Stomach (tissue), 9 donors: ENCODE data around the gene CCDC191. TPM values are rescaled to one million over a fixed set of nuclear protein-coding genes. Genes with fewer than 3 reads are reported as not detected.

Source experiments
- DNase-seq, 2 donors: peaks; one replicate each; pipeline versions ENCODE4 v3.0.0 to v3.0.0-alpha.2; 2013 to 2019
- H3K27ac ChIP-seq, 5 donors: fragments of 200-600 bp in 4 of 5; sonication (generic) in 4 of 5; one replicate each; pipeline ENCODE4 v1.5.1; 2013 to 2019; ENCODE audit warnings: mild to moderate bottlenecking in 1 of 5, moderate library complexity in 1 of 5
- H3K27me3 ChIP-seq, 3 donors: fragments of 200-600 bp; sonication (generic); one replicate each; pipeline ENCODE4 v1.5.1; 2017 to 2019; ENCODE audit warnings: mixed run types in 1 of 3
- H3K36me3 ChIP-seq, 4 donors: fragments of 200-600 bp; sonication (generic); 1 replicate in 3 of 4; 2 replicates in 1 of 4; pipeline ENCODE4 v1.5.1; 2016 to 2019
- H3K4me1 ChIP-seq, 4 donors: fragments of 200-600 bp; sonication (generic); one replicate each; pipeline ENCODE4 v1.5.1; 2016 to 2019
- H3K4me3 ChIP-seq, 4 donors: fragments of 200-600 bp; sonication (generic) in 3 of 4; one replicate each; pipeline ENCODE4 v1.5.1; 2016 to 2019; ENCODE audit warnings: mild to moderate bottlenecking in 1 of 4
- H3K9me3 ChIP-seq, 4 donors: fragments of 200-600 bp; sonication (generic); one replicate each; pipeline ENCODE4 v1.5.1; 2016 to 2019
- CTCF ChIP-seq, 7 experiments: fragments of 450-650 bp in 4 of 7; fragments of 200-600 bp in 3 of 7; sonication (generic) in 3 of 7; IDR thresholded peaks; one replicate each; pipeline ENCODE4 v1.5.1; 2016 to 2019; ENCODE audit warnings: antibody characterized with exemption in 7 of 7, control low read depth in 2 of 7, mild to moderate bottlenecking in 1 of 7
- EP300 ChIP-seq: sonication (generic); formaldehyde crosslinking; IDR thresholded peaks from one replicate; pipeline ENCODE4 v1.6.1; 2017; ENCODE audit warnings: antibody characterized with exemption
- POLR2A ChIP-seq, 4 donors: fragments of 450-650 bp; IDR thresholded peaks; one replicate each; pipeline ENCODE4 v1.6.1; 2016; ENCODE audit warnings: antibody characterized with exemption in 4 of 4, control low read depth in 2 of 4, mild to moderate bottlenecking in 1 of 4, moderate library complexity in 1 of 4
- POLR2AphosphoS5 ChIP-seq, 3 donors: sonication (generic); formaldehyde crosslinking; IDR thresholded peaks; one replicate each; pipeline ENCODE4 v1.6.1; 2016; ENCODE audit warnings: antibody characterized with exemption in 3 of 3
- WGBS, 5 donors: extraction: QIAGEN DNeasy Blood & Tissue Kit in 3 of 5; methylation state at CpG; one replicate each; pipeline versions ENCODE4 v1.1.5 to v1.1.7; 2013 to 2018; 5-methylcytosine and 5-hydroxymethylcytosine counted together
- intact Hi-C: fragments of 100-400 bp; cut with DNase I; formaldehyde crosslinking; loops from one replicate; pipeline ENCODE4 v1.15.1; 2023; ENCODE audit warnings: low total_unique reads
- polyA plus RNA-seq, 3 donors: library from polyadenylated mRNA; stranded (reverse); fragments of 200-250 nt; gene quantifications; one replicate each; pipeline ENCODE4 v1.2.3, GENCODE V29; 2013
- total RNA-seq, 5 donors: library from RNA; depleted of rRNA; stranded (reverse); fragments of >200 nt; gene quantifications; one replicate each; pipeline versions ENCODE4 v1.1.0 to v1.2.3, GENCODE V29; 2014 to 2016
- donor health status: healthy with polysubstance abuse.
- donor health status: Bipolar disorder and iron deficiency.
- donor health status: healthy.

Gene CCDC191
- total and polyA plus RNA-seq, 8 donors: 1.4 to 21.0 (median 3.8) TPM

- H3K9me3 ChIP-seq: no peaks in the 10 kb centered on the region
- H3K36me3 ChIP-seq: peaks cover 22 to 100% (median 96%) of the 10 kb centered on the region in 4 donors
- no peak overlapping the region for H3K27ac ChIP-seq
- H3K4me3 ChIP-seq: no peak overlapping the region
- TF ChIP-seq POLR2AphosphoS5 (IDR thresholded peaks at IDR 0.05) (no peak), POLR2A (IDR thresholded peaks at IDR 0.05) (no peak), CTCF (IDR thresholded peaks at IDR 0.05) (no peak), EP300 (no peak)
- intact Hi-C loops: no loop called here
- no peak for DNase-seq
- no peaks in the 10 kb centered on the region for H3K4me1 ChIP-seq
- H3K27me3 ChIP-seq: no peaks in the 10 kb centered on the region
These were observed 23.9 kb upstream of the CCDC191 start for GRCh38 chr3:114080201-114080600.

GRCh38 chr3:114079761-114080160 is 23.4 kb upstream of the CCDC191 start:
- no peak for TF ChIP-seq EP300
- TF ChIP-seq POLR2AphosphoS5 (IDR thresholded peaks at IDR 0.05): no peak
- no peak for TF ChIP-seq CTCF (IDR thresholded peaks at IDR 0.05)
- TF ChIP-seq POLR2A (IDR thresholded peaks at IDR 0.05): no peak
- WGBS, 5 donors: 53 to 82% (median 60%) methylated on average over 5 of the region's 5 CpGs
- no peak for DNase-seq
- no peaks in the 10 kb centered on the region for H3K27me3 ChIP-seq
- no peak overlapping the region for H3K27ac ChIP-seq
- intact Hi-C loops: no loop called here
- no peaks in the 10 kb centered on the region for H3K4me1 ChIP-seq
- H3K36me3 ChIP-seq: peaks cover 19 to 100% (median 96%) of the 10 kb centered on the region in 4 donors
- no peaks in the 10 kb centered on the region for H3K9me3 ChIP-seq
- no peak overlapping the region for H3K4me3 ChIP-seq

- Histone ChIP-seq H3K4me3 (no peak overlapping the region), H3K27ac (no peak overlapping the region), H3K4me1 (no peaks in the 10 kb centered on the region), H3K36me3 (peaks cover 23 to 100% (median 100%) of the 10 kb centered on the region in 4 donors), H3K9me3 (no peaks in the 10 kb centered on the region), H3K27me3 (no peaks in the 10 kb centered on the region)
- no peak for TF ChIP-seq POLR2A (IDR thresholded peaks at IDR 0.05)
- TF ChIP-seq POLR2AphosphoS5 (IDR thresholded peaks at IDR 0.05): no peak
- TF ChIP-seq CTCF (IDR thresholded peaks at IDR 0.05): no peak
- TF ChIP-seq EP300: no peak
- intact Hi-C loops: no loop called here
- DNase-seq: no peak
These were observed 21.8 kb upstream of the CCDC191 start for GRCh38 chr3:114078126-114078525.

GRCh38 chr3:114076711-114077110 is 20.4 kb upstream of the CCDC191 start:
- no peak overlapping the region for H3K27ac ChIP-seq
- peaks cover 38 to 100% (median 100%) of the 10 kb centered on the region in 4 donors for H3K36me3 ChIP-seq
- no peaks in the 10 kb centered on the region for H3K4me1 ChIP-seq
- H3K4me3 ChIP-seq: no peak overlapping the region
- no peak for TF ChIP-seq POLR2A (IDR thresholded peaks at IDR 0.05)
- TF ChIP-seq CTCF (IDR thresholded peaks at IDR 0.05): no peak
- TF ChIP-seq POLR2AphosphoS5 (IDR thresholded peaks at IDR 0.05): no peak
- TF ChIP-seq EP300: no peak
- H3K9me3 ChIP-seq: no peaks in the 10 kb centered on the region
- H3K27me3 ChIP-seq: no peaks in the 10 kb centered on the region
- WGBS, 5 donors: 87 to 98% (median 95%) methylated on average over 6 of the region's 6 CpGs
- intact Hi-C loops: no loop called here
- DNase-seq: no peak
